Activated CD8-positive, alpha-beta T cell treated with anti-CD3 and anti-CD28 coated beads for 36 hours (primary cell): Measurements from ENCODE around the gene OCEL1. TPM values are rescaled to one million over a fixed set of nuclear protein-coding genes. Genes with fewer than 3 reads are reported as not detected.
A peak's percentile ranks its signal among the peaks of the same experiment; 100 is the strongest.

Experiments
- ATAC-seq: fragments of 200-7000 bp; cut with Tn5 transposase; one replicate; pipeline ENCODE4 v1.10.0; 2021; ENCODE audit warnings: mild to moderate bottlenecking, moderate library complexity
- CTCF ChIA-PET: fragments of 350-600 bp; sonication (Branson Sonifier 250); formaldehyde crosslinking; loops from one replicate; lab custom pipeline; 2021; ENCODE audit warnings: antibody characterized with exemption; lab: Charles Lee
- POLR2A ChIA-PET: fragments of 350-600 bp; sonication (Branson Sonifier 250); formaldehyde crosslinking; loops from one replicate; lab custom pipeline; 2021; ENCODE audit warnings: antibody characterized with exemption; lab: Charles Lee
- DNase-seq: peaks from one replicate; pipeline ENCODE4 v3.0.0-alpha.2; 2020
- H3K27ac Mint-ChIP-seq: one replicate; pipeline ENCODE4 v1.8.0; 2021; ENCODE audit warnings: mild to moderate bottlenecking, mixed read lengths
- H3K27me3 Mint-ChIP-seq: one replicate; pipeline ENCODE4 v1.8.0; 2021; ENCODE audit warnings: mixed read lengths
- H3K36me3 Mint-ChIP-seq: one replicate; pipeline ENCODE4 v1.8.0; 2021; ENCODE audit warnings: low read depth, mixed read lengths
- H3K4me1 Mint-ChIP-seq: one replicate; pipeline ENCODE4 v1.8.0; 2021; ENCODE audit warnings: low read depth, mixed read lengths
- H3K4me3 Mint-ChIP-seq: one replicate; pipeline ENCODE4 v1.8.0; 2021; ENCODE audit warnings: mild to moderate bottlenecking, moderate library complexity, mixed read lengths
- H3K9me3 Mint-ChIP-seq: one replicate; pipeline ENCODE4 v1.8.0; 2021; ENCODE audit warnings: mixed read lengths
- intact Hi-C: fragments of 100-400 bp; cut with micrococcal nuclease; formaldehyde crosslinking; loops from one replicate; pipeline ENCODE4 v1.10.0; 2022
- total RNA-seq, 2 experiments: library from RNA; stranded (reverse); gene quantifications; one replicate each; pipeline ENCODE4 v1.2.3, GENCODE V29; 2021
- TF ChIP-seq, protein P1 (sequence below): fragments of 200-600 bp; IDR thresholded peaks from one replicate; pipeline ENCODE4 v1.8.0; 2022; ENCODE audit warnings: antibody characterized with exemption, mild to moderate bottlenecking

Gene OCEL1
- total RNA-seq, 2 experiments from 2014 or later, result 20.1 TPM

DNA sequence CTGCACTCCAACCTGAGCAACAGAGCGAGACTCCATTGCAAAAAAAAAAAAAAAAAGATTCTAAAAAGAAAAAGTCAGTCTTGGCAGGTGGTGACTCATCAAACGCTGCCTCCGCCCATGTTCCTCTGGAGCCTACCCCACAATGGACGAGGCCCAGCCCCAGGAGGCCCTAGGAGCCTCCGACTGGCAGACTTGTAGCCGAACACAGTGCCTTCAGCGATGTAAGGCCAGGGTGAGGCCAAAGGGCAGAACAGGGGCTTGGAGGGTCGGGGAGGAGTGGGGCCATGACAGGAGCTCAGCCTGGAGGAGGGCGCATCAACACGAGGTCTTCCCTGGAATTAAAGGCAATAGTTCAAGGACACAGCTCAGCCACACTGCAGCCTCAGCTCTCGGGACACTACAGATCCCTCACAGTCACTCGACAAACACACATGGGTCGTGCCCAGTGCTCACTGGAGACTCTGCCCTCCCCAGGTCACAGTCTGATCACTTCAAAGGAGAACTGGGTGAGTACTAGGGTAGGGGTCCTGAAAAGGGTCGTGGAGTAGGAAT, 5.7 kb upstream of the OCEL1 start:
- Mint-ChIP-seq H3K9me3 (no peaks in the 10 kb centered on the region), H3K4me3 (no peak overlapping the region), H3K36me3 (peaks cover 24% of the 10 kb centered on the region), H3K4me1 (peaks cover 8% of the 10 kb centered on the region), H3K27me3 (no peaks in the 10 kb centered on the region), H3K27ac (no peak overlapping the region)
- ChIA-PET POLR2A (interaction anchor here (0.7 to 1.0 kb wide), 5 partner anchors 12 to 1888 kb away, joined by 3 to 4 read pairs (median 3); no protein-coding TSS in a partner anchor), CTCF (no interaction called here)
- DNase-seq, result peak; percentile 28
- intact Hi-C loops, result loop anchor here (10.0 kb wide), 1 partner anchor 145 kb away; the partner anchor contains the start of genes HAUS8 and MYO9B
- TF ChIP-seq, protein P1, sequence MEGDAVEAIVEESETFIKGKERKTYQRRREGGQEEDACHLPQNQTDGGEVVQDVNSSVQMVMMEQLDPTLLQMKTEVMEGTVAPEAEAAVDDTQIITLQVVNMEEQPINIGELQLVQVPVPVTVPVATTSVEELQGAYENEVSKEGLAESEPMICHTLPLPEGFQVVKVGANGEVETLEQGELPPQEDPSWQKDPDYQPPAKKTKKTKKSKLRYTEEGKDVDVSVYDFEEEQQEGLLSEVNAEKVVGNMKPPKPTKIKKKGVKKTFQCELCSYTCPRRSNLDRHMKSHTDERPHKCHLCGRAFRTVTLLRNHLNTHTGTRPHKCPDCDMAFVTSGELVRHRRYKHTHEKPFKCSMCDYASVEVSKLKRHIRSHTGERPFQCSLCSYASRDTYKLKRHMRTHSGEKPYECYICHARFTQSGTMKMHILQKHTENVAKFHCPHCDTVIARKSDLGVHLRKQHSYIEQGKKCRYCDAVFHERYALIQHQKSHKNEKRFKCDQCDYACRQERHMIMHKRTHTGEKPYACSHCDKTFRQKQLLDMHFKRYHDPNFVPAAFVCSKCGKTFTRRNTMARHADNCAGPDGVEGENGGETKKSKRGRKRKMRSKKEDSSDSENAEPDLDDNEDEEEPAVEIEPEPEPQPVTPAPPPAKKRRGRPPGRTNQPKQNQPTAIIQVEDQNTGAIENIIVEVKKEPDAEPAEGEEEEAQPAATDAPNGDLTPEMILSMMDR, result no peak
- ATAC-seq, result no peak

DNA sequence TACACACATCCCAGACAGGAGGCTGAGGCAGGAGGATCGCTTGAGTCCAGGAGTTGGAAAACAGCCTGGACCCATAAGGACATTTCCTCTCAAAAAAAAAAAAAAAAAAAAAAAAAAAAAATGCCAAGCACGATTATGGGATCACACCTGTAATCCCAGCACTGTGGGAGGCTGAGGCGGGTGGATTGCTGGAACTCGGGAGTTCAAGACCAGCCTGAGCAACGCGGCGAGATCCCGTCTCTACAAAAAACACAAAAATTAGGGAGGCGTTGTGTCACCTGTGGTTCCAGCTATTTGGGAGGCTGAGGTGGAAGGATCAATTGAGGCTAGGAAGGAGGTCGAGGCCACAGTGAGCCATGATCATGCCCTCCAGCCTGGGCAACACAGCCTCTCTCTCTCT, 973 bp upstream of the OCEL1 start:
- intact Hi-C loops, result loop anchor here (10.0 kb wide), 1 partner anchor 150 kb away; the partner anchor contains the start of genes HAUS8 and MYO9B
- ATAC-seq (no peak), DNase-seq (no peak)
- TF ChIP-seq, protein P1, result no peak
- ChIA-PET POLR2A (interaction anchor here (1.9 to 3.2 kb wide), 3 partner anchors 10 to 14 kb away, joined by 5 to 29 read pairs (median 17); partner anchors contain the start of gene USE1), CTCF (no interaction called here)
- no peak overlapping the region for H3K27ac Mint-ChIP-seq
- peak overlapping the region; percentile 26 for H3K4me3 Mint-ChIP-seq
- peaks cover 9% of the 10 kb centered on the region for H3K4me1 Mint-ChIP-seq
- no peaks in the 10 kb centered on the region for H3K9me3 Mint-ChIP-seq
- H3K36me3 Mint-ChIP-seq, result peaks cover 2% of the 10 kb centered on the region
- no peaks in the 10 kb centered on the region for H3K27me3 Mint-ChIP-seq

DNA sequence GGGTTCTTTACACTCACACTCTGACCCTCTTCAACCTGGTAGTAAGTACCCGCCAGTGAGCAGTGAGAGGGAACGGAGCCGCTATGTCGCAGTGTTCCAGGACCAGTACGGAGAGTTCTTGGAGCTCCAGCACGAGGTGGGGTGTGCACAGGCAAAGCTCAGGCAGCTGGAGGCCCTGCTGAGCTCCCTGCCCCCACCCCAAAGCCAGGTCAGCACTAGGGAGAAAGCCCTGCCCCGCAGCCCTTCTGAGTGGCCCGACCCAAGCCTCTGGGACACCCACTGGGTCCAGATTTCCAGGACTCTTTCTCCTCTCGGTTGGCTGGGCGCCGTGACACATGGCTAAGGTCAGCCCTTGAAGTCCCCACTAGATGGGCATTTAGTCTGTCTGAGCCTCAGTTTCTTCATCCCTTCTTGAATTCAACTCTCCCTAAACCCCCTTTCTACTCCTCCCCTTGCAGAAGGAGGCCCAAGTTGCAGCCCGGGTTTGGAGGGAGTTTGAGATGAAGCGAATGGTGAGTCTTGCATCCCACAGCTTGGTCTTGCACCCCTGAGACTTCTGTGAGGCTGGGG, 1.9 kb downstream of the OCEL1 start:
- Mint-ChIP-seq H3K4me3 (no peak overlapping the region), H3K9me3 (no peaks in the 10 kb centered on the region), H3K27me3 (no peaks in the 10 kb centered on the region), H3K4me1 (peaks cover 4% of the 10 kb centered on the region), H3K27ac (no peak overlapping the region), H3K36me3 (peaks cover 8% of the 10 kb centered on the region)
- ChIA-PET CTCF (interaction anchor here (1.0 kb wide), 1 partner anchor 11 kb away, joined by 3 read pairs; no protein-coding TSS in a partner anchor), POLR2A (interaction anchor here (1.5 to 3.2 kb wide), 3 partner anchors 8 to 60 kb away, joined by 3 to 29 read pairs (median 17); partner anchors contain the start of gene USE1)
- no peak for DNase-seq
- ATAC-seq, result no peak
- TF ChIP-seq, protein P1, result no peak
- intact Hi-C loops, result loop anchor here (10.0 kb wide), 1 partner anchor 153 kb away; the partner anchor contains the start of genes HAUS8 and MYO9B

DNA sequence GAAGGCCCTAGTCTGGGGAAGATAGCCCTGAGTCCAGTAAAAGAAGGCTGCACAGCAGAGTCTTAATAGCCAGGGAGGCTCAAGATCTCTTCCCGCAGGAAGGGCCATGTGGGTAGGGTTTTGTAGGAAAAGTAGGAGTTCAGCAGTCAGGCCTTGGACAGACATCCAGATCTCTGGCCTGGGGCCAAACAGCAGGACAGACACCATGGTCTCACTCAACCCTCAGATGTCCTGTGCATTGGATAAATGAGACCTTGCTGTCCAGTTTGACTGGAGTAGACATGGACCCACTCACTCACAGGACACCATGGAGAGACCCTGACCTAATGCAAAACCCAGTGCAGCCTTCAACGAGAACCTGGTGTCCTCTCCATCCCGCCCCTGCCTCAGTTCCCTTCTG, 3.9 kb downstream of the OCEL1 start:
- ATAC-seq, result no peak
- Mint-ChIP-seq H3K4me1 (peaks cover 9% of the 10 kb centered on the region), H3K36me3 (peaks cover 11% of the 10 kb centered on the region), H3K27me3 (no peaks in the 10 kb centered on the region), H3K27ac (no peak overlapping the region), H3K9me3 (no peaks in the 10 kb centered on the region), H3K4me3 (no peak overlapping the region)
- POLR2A ChIA-PET, result no interaction called here
- DNase-seq, result no peak
- CTCF ChIA-PET, result interaction anchor here (1.3 kb wide), 1 partner anchor 13 kb away, joined by 3 read pairs; no protein-coding TSS in a partner anchor
- intact Hi-C loops, result loop anchor here (10.0 kb wide), 1 partner anchor 155 kb away; the partner anchor contains the start of genes HAUS8 and MYO9B
- TF ChIP-seq, protein P1, result no peak
